Stimulated activated CD4-positive, alpha-beta T cell treated with anti-CD3 and anti-CD28 coated beads, Interleukin-1b, Interleukin-23, amount 100 ng/mL, for 48 hours (primary cell): ENCODE measurements around the gene SCO2.

Experiments used
- DNase-seq: peaks from one replicate; pipeline ENCODE4 v3.0.0-alpha.2; 2020

The SCO2 gene

DNA sequence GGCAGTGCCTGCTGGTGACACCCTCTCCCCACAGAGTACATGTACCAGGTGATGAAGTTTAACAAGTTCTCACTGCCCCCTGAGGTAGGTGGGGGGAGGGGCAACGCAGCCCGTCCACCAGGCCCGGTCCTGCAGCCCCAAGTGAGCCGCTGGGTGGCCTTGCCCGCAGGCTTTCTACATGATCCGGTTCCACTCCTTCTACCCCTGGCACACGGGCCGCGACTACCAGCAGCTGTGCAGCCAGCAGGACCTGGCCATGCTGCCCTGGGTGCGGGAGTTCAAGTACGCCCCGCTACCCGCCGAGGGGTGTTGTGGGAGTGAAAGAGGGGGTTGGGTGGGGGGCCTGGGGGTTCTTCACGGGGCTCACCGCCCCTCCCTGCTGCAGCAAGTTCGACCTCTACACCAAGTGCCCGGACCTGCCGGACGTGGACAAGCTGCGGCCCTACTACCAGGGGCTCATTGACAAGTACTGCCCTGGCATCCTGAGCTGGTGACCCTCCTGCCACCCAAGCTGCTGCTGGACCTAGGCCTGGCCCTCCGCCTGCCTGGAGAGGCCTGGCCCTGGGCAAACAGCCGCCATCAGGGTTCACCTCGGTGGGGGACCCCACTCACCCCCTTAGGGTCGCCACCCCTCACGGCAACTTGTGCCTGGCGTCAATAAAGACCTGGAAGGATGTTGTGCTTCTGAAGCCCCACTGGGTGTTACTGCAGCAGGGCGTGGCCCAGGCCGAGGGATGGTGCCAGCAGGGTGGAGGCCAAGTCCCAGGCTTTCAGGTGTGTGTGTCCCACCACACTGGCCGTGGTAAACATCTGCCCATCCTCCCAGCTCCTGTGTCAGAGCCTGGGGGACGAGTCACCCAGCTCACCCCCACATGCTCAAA lies 35.8 kb downstream of the SCO2 start:
- no peak for DNase-seq

DNA sequence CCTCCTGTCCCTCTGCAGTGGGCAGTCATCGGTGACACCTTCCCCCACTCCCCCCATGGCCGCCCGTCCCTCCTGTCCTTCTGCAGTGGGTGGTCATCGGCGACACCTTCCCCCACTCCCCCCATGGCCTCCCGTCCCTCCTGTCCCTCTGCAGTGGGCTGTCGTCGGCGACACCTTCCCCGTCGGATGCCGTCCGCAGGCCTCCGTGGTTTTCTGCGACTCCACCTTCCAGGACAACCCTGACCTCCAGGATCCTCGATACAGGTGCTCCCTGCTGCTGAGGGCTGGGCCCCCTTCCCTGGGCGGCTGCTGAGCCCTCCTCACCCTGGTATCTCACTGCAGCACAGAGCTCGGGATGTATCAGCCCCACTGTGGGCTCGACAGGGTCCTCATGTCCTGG lies 36.5 kb downstream of the SCO2 start:
- DNase-seq, result no peak

DNA sequence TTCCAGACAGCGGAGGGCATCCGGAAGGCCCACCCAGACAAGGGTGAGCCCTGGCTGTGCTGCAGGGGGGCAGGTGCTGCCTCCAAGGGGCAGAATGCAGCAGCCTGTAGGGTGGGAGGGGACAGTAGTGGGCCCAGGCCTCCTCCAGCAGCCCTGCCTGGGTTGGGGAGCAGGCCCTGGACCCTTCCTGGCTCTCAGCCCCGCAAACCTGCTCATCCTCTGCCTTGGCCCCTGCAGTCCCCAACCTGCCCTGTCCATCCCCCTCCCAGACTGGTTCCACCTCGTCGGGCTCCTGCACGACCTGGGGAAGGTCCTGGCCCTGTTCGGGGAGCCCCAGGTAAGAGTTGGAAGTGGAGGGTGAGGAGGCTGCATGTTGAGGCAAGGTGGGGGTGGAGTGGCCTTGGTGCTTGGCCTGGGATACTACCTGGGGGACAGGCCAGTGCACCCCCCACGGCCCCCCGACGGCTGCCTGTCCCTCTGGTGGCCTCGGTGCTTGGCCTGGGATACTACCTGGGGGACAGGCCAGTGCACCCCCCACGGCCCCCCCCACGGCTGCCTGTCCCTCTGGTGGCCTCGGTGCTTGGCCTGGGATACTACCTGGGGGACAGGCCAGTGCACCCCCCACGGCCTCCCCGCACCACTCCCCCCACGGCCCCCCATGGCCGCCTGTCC lies 37.3 kb downstream of the SCO2 start:
- DNase-seq, result no peak

DNA sequence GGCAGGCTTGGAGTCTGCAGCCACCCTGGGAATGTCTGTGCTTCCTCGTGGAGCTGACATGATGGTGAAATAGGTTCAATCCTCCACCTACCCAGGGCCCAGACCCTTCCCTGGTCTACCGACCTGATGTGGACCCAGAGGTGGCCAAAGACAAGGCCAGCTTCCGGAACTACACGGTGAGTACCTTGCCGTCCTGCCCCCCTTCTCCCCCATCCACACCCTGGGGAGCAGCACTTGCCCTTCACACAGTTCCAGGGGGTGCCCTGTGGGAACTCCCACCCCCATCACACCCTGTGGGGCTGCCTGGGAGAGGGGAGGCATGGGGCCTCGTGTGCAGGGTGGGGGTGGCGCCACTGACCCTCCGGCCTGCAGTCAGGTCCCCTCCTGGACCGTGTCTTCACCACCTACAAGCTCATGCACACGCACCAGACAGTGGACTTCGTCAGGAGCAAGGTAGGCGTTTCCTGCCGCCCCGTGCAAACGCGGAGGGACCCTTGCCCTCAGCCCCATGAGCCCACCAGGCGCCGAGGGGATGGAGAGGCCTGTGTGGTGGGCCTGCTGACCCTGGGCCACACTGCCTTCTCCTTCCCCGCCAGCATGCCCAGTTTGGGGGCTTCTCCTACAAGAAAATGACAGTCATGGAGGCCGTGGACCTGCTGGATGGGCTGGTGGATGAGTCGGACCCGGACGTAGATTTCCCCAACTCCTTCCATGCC lies 38.0 kb downstream of the SCO2 start:
- no peak for DNase-seq

DNA sequence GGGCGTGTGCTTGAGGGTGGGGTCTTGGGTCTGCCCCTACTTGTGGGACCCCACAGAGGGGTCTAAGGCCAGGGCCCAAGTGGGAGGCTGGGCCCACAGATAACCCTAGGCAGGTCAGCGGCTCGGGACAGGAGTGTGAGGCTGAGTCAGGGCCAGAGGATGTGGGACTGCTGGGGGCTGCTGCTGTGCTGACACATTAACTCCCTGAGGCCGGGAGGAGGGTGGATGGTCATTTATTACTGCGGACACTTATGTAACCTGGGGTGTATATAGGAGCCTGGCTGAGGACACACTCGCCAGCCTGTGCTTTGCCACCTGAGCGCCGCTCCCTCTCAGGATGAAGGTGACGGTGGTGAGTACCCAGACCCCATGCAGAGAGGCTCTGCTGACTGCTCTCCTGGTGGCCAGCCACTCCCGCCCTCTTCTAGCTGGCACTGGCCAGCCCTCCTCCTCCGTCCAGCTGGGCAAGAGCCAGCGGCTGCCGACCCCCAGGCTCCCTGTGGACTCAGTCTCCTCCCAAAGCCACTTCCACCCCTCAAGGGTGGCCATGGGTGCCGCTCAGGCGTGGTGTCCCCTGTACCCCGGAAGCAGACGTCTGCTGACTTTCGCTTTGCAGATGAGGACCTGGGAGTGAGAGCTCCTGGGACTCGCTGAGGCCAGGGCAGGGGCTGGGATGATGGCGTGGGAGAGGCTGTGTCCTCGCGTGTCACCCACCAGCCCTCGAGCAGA lies 38.7 kb downstream of the SCO2 start, which contains the start of gene MIOX:
MIOX (plus strand) TSS at position 299 of the 729 bp plus-strand sequence; CDS start at position 338, 39 bp downstream.
- DNase-seq, result no peak

DNA sequence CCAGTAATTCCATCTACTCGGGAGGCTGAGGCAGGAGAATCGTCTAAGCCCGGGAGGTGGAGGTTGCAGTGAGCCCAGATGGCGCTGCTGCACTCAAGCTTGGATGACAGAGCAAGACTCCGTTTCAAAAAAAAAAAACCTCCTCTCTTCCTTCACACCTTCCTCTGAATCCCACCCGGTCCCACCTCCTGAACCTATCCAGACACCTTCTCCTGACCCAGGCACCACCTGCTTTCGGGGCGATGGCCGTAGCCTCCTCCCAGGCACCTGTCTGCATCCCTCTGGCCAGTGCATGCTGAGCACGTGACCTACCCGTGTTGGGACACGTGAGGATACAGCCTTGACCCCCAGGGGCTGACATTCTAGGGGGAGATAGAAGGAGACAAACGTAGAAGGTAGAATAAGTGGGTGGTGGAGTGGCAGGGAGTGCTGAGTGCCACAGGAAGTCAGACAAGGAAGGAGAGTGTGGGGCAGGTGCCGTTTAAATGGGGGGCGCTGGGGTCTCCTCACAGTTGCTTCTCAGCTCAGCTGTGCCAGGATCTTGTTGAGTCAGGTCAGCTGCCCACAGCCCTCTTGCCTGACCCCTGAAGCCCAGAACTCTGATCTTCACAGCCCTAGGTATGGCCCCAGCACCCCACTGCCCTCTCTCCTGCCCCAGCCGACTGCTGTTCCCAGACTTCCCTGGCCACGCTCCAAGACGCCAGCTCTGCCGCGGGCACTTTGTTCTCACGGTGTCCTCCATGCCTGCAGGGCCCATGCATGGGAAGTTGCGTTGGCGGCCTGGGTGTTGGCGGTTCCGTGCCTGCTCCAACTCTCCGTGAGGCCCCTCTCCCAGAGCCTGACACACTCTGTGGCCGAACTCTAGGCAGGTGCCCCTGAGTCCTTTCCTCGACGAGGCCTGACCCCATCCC lies 39.9 kb downstream of the SCO2 start:
- DNase-seq, result no peak

DNA sequence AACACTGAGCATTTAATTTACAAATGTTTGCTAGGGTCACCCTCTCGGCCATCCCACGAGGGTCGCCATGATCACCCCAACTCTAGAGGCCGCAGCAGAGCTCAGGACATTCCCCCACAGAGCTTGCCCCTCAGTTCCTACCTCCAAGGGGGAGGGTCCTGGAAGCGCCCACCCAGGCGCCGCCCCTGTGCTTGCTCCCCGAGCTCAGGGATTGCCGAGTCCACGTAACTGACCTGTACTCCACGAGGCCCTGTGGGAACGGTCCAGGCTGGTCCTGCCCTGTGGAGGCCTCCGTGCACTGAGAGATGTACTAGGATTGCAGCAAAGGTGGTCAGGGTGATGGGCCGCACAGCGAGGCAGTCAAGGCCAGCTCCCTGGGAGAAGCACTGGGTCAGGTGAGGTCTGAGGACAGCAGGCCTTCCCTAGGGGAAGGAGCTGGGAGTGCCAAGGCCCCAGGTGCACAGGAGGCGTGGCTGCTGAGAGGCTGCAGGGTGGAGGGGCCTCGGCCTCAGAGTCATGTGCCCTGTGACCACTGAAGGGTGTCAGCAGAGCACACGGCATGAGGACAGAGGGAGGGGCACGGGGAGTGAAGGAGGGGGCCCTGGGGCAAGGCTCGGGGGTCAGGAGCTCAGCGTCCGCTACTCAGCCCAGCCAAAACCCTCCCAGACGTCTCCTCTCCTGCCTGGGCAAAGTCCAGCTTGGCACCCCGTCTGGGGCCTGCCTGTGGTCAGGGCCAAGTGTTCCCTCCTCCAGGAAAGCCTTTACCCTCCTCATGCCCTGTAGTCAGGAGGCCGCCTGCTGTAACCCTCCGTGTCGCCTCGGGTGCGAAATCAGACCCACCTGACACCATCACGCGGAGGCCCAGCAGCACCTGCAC lies 41.2 kb downstream of the SCO2 start:
- no peak for DNase-seq

DNA sequence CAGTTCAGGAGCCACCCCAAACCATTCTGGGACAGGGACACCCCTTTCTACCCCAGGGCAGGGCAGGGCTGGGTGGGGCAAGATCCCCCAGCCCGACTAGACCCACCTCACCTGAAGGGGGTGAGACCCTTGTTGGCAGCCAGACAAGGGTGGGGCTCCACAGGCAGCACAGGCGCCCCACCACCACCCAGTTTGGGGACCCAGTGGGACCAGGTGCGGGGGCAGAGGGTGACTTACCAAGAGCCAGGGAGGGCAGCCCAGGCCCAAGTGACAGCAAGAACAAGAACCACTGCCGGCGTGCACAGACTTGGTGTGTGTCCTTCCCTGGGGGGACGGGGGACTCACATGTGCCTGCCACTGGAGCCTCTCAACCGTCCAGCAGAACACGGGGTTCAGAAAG lies 41.8 kb downstream of the SCO2 start:
- no peak for DNase-seq

DNA sequence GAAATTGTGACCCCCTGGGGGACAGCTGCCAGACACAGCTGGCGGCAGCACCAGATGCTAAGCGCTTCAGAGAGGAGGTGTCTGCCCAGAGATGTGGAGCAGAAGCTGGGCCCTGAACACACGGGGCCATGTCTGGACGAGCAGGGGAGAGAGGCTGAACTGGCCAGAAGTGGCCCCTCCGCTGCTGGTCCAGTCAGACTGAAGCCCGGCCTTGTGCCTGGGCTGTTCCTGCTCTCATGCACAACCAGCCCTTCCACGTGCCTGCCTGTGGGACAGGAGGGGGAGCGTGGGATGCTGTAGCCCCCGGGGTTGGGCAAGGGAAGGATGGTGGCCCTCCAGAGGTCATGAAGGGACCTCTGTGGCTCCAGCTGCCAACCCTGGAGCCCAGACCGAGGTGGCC lies 42.3 kb downstream of the SCO2 start:
- no peak for DNase-seq

DNA sequence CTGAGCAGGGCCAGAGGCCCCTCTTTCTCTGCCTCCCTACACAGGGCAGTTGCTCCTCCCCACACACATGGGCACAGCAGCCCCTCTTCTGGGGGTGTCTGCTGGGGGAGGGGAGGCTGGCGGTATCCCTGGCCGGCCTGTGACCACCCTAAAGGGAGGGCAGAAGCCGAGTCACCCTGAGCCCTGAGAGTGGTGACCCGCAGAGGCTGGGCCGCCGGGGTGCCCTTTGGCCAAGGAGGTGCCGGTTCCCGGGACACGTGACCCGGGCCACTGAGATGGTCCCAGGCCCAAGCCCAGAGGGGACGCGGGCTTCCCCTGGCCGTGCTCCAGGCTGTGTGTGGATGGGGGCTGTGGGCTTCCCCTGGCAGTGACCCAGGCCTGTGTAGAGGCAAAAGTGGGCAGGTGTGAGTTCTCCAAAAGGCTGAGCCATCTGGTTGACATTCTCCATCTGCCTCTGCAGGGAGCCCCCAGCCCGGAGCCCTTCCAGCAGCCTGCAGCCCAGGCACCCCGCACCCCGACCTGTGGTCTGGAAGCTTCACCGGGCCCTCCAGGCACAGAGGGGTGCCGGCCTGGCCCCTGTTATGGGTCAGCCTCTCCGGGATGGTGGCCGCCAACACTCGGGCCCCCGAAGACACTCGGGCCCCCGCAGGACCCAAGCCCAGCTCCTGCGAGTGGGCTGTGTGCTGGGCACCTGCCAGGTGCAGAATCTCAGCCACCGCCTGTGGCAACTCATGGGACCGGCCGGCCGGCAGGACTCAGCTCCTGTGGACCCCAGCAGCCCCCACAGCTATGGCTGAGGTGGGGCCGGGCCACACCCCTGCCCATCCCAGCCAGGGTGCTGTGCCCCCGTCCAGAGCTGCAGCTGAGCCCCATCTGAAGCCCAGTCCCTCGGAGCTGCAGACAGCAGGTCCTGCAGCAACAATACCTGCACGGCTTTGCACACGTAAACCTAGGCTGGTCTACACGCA lies 43.0 kb downstream of the SCO2 start:
- DNase-seq, result no peak

DNA sequence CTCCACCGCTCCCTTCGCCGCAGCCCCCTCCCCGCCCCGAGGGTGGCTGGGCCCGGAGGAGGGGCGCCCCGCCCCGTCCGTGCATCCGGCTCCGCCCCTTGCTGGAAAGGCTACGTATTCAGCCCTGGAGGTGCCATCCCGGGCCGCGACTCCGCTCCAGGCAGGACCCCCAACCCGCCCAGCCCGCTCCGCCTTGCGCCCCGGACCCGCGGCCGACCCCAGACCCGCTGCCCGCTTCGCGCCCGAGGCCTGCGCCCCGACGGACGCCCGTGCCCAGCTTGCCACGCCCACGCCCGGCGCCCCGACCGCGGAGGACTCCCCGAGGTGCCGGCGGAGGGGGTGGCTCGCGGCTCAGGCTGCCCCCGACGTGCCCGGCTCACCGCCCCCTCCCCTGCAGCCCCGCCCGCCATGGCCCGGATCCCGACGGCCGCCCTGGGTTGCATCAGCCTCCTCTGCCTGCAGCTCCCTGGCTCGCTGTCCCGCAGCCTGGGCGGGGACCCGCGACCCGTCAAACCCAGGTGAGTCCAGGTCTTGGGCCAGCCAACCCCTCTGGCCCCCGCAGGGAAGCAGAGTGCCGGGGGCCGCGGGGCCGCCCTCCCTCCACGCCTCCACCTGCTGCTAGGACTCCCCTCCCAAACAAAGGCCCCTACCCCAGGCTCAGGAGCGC lies 43.8 kb downstream of the SCO2 start, which contains the start of gene ADM2:
ADM2 (plus strand) TSS at position 104 of the 667 bp plus-strand sequence; CDS start at position 409, 305 bp downstream.
- peak; percentile 54 for DNase-seq

DNA sequence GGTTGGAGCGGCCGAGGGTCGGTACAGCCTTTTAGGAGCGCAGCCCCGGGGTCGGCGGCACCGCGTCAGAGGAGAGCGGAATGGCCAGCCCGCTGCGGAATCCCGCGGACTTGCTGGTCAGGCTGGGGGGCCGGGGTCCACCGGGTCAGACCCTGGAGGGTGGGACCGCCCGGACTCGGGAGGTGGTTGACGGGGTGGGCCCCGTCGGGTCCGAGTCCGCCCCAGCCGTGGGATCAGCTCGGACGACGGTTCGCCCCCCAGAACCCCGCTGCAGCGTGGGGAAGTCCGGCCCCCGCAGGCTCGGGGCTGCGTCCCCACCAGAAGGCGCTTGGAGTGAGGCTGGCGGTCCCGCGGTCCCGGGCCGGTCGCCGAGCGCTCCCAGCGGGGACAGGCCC lies 44.4 kb downstream of the SCO2 start:
- DNase-seq, result no peak

DNA sequence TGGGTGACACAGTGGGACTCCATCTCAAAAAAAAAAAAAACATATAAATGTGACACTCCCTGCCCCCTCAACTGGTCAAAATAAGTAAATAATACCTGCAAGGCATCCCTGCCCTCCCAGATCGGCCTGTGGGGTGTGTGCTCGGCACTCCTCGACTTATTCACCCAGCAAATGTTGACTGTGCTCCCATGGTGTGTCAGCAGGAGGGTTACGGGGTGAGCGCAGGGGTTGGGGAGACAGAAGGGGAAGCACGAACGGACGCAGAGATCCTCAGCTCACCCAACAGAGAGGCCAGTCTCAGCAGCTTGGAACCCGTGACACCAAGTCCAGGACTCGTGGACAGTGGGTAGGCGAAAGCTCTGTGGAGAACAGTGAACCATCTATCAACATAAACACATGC lies 45.7 kb downstream of the SCO2 start:
- no peak for DNase-seq

DNA sequence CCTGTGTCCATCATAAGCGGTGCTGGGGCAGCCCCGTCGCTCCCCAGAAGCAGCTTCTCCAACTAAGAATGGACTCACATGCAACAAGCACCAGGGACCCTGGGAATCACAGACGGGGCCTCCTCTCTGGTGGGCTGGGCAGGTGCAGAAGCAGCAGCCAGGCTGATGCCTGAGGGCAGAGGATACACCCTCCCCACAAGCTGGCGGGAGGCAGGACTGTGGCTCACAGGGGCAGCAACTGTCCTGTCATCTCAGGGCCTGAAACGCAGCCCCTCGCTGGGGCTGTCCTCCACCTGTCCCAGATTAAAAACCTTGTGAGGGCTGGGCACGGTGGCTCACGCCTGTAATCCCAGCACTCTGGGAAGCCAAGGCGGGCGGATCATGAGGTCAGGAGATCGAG lies 47.5 kb downstream of the SCO2 start:
- DNase-seq, result no peak

DNA sequence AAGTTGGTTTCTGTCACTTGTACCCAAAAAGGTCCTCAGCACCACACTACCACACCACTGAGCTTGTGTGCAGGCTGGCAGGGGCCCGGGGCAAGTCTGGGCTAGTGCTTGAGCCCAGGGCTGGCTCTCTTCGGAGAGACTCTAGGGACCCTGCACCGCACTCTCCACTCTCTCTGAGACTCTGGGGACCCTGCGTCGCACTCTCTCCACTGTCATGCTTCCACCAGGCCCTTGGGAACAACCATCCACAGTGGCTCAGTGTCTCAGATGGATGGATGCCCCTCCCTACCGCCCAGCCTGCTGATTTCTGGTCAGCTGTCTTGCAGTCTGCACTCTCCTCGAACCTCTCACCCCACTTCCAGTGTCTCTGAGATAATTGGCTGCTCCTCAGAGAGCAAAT lies 48.5 kb downstream of the SCO2 start:
- DNase-seq, result no peak

DNA sequence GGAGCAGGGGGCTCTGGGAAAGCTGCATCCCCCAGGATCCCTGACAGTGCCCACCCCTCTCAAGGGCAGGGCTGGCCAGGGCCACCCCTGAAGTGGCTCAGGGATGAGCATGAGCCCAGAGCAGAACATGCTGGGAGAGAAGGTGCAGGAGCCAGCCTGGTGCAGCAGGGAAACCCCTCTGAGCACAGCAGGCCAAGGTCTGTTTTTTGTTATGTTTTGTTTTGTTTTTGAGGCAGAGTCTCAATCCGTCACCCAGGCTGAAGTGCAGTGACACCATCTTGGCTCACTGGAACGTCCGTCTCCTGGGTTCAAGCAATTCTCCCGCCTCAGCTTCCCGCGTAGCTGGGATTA lies 49.8 kb downstream of the SCO2 start:
- no peak for DNase-seq

DNA sequence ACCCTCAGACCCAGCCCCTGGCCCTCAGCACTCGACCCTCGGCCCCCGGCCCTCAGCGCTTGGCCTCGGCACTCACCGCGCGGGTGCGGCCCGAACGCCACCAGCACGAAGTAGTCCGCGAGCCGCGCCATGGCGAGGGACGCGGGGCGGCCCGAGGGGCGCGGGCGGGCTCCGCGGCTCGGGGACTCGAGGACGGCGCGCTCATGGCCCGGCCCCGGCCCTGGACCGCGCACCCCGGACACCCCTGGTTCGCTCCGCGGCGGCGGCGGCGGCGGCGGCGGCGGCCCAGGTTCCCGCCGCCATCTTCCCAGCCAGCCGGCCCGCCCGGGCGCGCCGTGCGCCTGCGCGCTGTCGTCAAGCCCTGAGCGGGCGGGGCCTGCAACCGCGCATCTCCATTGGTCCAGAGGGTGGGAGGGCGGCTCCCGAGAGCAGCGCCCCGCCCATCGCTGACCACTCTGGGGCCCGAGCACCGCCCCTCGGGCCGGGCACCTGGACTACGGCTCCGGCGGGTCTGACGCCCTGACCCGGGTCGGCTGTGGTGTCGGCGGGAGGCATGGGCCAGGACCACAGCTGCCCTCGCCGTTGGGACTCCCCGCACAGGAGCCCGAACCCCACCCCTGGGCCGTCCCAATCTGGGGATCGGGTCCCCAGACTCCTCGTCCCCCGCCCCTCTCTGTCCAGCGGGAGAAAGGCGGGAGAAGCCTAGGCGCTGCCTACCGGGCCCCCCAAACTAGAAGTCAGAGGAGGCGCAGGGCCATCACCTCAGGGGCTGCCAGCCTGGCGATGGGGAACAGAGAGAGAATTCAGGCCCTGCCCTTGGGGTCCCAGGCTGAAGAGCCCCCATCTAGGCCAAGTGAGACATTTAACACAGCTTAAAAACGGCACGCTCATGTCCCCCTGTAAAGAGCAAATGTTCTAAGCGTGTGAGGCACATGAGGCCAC lies 50.4 kb downstream of the SCO2 start, which contains the start of gene SBF1:
SBF1 (minus strand) TSS at position 326 of the 942 bp plus-strand sequence; CDS start at position 131, 195 bp downstream.
- peak; percentile 87 for DNase-seq
